Anterior cingulate cortex (tissue), 58 donors: ENCODE measurements around the gene TBX18.

Experiments
- DNase-seq, 58 donors: peaks; one replicate each; lab custom pipeline; 2025; lab: John Stamatoyannopoulos, UW

Gene TBX18

GRCh38 chr6:84638286-84638685, 126.1 kb downstream of the TBX18 start:
- DNase-seq: no peak
